Hypothalamus (tissue), 51 donors: Measurements from ENCODE around the gene MRPL2.
"Not testable (repeated sequence)": the region's sequence is repeated elsewhere in the genome, so short reads cannot be mapped to it uniquely, and the experiment has no call there.

ENCODE experiments used
- DNase-seq, 51 donors: peaks; one replicate each; lab custom pipeline; 2025; lab: John Stamatoyannopoulos, UW

Gene MRPL2

GRCh38 chr6:43082806-43083655 is 23.8 kb upstream of the MRPL2 start:
- no peak for DNase-seq

DNA sequence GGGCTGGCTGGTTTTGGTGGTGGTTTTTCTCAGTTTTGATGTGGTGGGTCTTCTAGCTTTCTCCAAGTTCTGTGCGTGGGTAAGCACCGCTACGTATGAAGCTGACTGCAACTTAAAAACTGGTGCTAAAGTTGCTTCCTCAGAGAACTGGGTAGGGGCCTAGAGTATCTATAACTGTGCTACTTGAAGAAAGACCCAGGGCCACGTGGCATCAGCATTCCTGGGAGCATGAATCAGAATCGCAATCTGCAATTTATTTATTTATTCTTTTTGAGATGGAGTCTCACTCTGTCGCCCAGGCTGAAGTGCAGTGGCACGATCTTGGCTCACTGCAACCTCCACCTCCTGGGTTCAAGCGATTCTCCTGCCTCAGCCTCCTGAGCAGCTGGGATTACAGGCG is 22.7 kb upstream of the MRPL2 start:
- DNase-seq = not testable (repeated sequence)

DNA sequence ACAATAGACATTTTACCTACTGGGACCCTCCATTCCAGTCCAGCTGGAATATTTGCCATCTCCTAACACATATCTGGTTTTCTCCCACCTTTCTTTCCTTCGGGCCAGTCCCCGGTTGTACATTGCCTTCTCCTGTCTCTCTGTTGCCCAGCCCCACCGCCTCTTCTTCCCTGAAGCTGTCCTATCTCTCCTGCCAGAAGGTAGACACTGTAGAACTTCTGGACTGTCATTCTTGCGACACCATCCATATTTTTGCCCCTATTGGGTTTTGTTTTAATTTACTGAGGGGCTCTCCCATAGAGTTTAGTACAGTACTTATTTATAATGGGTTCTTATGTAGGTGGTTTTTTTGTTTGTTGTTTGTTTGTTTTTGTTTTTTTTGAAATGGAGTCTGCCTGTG is 21.8 kb upstream of the MRPL2 start:
- no peak for DNase-seq

- DNase-seq = no peak
Observed at GRCh38 chr6:43078691-43079090, 19.5 kb upstream of the MRPL2 start.

GRCh38 chr6:43077981-43078511 is 18.8 kb upstream of the MRPL2 start:
- no peak for DNase-seq

DNA sequence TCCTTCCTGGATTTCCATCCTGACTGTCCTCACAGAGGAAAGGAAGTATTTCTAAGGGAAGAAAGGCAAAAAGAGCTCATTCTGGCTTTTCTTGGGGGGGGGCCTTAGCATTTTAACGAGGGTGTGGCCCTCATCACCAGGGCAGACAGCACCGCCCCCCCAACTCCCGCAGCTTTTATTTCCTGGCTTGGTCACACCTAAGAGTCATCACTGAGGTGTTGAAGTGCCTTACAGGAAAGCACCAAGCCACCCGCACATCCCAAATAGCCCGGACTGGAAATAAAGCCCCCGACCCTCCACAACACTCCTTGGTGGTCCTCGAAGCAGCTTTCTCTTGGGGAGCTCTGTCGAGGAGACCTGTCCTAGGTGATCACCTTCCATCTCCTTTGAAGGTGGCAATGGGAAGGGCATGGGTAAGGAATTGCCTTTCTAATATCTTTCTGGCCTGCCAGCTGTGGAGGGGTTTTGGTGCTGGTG is 18.1 kb upstream of the MRPL2 start:
- DNase-seq = no peak

DNA sequence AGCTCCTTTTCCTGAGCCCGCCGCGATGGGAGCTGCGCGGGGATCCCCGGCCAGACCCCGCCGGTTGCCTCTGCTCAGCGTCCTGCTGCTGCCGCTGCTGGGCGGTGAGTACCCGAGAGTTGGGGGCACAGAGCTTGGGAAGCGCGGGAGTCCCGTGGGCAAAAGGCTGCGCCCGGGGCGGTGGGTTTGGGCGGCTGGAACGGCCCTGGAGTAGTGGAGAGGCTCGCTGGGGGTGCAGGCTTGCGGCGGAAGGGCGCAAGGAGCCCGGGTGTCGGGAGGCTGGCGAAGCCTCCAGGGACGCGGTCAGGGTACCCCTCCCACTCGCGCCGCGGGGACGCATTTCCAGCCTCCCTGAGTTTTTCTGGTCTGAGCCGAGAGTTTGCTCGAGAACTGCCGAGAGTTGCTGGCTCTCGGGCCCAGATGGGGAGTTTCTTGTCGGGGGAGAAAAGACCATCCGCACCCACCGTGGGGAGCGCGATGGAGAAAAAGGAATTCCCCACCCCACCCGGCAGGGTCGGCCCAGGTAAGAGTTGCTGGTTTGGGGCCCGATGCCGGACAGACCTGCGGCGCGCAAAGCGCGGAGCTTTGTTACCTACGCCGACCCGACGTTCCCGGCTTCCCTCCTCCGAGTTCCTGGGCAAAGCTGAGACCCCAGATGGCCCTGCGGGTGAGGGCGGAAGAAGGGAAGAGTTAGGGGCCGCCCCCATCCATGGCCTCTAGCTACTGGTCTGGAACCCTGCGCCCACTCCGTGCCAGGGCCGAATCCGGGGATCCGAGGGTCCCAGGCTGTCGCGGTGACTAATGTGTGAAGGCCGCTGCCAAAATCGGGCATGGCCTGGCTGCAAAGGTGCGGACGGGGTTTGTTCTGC is 17.5 kb upstream of the MRPL2 start:
- peak in 4 of 51 donors; percentile 13 to 59 (median 32) for DNase-seq

GRCh38 chr6:43075670-43076463 is 16.6 kb upstream of the MRPL2 start, which contains the start of gene PTK7:
Gene PTK7 (plus strand): TSS chr6:43076314. CDS start chr6:43076489, 175 bp downstream.
- DNase-seq = peak in 31 of 51 donors; percentile 10 to 77 (median 41)

DNA sequence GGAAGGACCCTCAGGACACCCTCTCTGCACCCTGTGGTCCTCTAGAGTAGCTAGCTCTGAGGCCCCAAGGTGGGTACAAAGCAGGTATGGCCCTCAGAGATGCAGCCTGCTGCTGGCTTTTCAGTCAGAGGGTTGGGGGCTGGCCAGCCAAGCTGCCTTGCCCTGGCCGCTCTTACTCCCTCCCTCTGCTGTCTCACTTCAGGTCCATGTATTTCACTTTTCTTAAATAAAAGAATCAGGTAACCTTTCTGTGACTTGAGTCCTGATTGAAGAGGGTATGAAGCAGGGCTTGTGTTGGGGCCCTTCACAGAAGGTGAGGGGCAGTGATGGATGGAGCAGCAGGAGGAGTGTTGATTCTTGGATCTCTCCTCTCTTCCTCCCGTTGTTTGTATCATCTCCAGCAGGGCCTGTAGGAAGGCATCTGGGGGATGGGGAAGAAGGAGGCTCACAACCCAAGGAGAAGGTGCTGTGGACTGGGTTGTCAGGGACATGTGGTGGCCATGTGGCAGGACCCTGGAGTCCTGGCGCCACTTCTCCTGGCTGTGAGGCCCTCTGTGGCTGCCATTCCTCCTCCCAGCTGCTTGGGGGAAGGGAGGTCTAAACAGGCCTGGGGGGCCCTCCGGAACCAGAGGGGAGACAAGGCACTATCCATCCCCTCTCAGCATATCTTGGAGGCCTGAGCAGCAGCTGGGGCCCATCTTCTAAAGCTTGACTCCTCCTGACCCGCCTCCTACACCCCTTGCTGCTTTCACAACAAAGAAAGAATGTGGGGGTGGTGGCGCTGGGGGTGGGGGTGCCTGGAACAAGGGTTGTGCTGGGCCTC is 15.8 kb upstream of the MRPL2 start:
- no peak for DNase-seq

DNA sequence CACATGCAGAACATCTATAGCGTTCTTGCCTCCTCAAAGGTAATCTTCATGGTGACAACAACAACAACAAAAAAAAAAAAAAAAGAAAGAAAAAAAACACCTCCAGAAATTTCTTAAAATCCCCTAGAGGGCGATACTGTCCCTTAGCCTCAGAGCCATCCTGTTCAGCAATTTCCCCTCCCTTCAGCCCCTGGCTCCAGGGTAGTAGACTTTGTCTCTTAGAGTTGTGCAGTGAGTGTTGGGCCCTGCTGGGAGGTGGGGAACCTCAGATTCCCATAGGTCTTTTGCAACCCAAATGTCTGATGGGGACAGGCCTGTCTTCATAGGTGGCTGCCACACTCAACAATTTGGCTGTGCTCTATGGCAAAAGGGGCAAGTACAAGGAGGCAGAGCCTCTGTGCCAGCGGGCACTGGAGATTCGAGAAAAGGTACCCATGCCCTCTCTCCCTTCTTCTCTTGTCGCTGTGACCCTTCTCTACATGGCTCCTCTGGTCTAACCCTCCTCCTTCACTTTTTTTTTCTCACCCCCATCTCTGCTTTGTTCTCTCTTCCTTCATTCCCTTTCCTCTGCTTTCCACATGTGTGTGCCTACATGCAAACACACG is 10.9 kb upstream of the MRPL2 start:
- DNase-seq = no peak

GRCh38 chr6:43062818-43063217 is 3.6 kb upstream of the MRPL2 start:
- no peak for DNase-seq

- no peak for DNase-seq
Observed at GRCh38 chr6:43061861-43062260, 2.6 kb upstream of the MRPL2 start.

DNA sequence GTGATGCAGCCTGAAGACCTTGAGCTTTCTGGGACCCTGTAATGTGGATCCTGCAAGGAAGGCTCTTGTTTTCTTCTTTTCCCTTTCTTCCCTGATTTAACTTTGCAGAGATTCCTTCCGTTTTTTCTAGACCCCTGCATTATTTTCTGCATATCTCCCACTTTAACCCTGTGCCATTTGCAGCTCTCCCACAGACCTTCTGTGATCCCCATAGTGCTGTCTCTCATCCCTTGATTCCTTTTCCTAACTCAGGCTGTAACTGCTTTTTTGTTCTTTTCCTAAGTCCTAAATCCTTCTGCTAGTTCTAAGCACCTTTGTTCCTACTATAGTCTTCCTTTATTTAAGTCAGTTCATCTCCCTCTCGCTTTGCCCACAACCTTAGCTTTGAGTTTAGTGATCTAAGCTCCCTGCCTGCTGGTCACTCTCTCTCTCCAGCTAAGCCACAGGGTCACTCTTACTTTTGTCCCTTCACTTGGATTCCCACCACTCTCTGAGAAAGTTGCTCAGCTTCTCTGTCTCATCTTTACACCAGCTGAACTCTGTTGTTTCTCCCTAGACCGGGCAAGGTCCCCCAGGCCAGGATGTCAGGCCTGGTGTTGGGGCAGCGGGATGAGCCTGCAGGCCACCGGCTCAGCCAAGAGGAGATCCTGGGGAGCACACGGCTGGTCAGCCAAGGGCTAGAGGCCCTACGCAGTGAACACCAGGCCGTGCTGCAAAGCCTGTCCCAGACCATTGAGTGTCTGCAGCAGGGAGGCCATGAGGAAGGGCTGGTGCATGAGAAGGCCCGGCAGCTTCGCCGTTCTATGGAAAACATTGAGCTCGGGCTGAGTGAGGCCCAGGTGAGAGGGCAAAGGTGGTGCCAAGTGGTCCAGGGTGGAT is 1.8 kb upstream of the MRPL2 start:
- no peak for DNase-seq

DNA sequence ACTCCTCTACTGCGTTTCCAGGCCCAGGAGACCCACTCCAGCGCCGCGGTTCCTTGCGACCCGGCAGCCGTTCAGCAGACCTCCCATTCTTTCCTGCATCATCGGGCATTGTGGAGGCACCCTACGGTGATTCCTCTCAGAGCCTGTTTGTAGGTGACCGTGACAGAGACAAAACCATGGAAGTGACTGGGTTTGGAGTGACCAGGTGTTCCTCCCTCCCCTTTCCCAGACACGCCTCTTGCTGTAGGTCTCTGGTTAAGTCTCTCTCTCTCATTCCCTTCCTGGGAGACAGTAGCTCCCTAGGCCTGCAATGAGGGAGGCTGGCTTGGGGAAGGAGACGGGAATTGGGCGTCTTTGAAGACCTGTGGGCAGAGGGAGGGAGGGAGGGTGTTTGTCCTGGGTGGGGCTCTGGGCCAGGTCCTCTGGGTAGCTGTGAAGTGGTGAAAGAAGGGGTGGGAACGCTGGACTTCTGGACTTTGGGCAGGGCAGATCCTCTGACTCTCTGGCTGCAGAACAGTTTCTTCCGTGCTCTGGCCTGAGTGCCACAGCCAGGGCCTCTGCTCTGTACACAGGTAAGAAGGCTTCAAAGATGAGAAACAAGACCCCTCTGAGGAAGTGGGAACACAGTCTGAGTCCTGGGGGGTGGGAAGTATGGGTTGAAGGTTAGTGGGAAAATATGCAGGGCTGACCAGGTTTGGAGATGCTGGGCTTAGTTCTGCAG is 960 bp upstream of the MRPL2 start:
- DNase-seq = peak in 2 of 51 donors; percentile 32 to 34

DNA sequence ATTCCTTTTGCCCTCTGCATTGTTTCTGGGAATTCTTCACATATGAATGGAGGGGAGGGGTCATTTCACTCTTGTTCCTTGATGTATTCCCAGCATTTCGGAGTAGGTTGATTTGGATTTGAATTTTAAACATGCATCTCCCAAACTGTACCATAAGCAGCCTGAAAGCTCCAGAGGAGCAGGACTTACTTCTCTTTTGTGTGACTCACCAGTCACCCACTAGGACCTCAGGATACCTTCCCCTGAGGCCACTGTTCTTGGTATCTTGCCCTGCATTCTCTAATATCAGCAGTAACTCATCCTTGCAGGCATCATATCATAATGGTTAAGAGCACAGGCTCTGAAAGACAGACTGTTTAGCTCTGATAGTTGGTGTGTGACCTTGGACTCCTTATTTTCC is 703 bp downstream of the MRPL2 start:
- DNase-seq = no peak

GRCh38 chr6:43055966-43056365 is 3.3 kb downstream of the MRPL2 start:
- DNase-seq = no peak

GRCh38 chr6:43054206-43054943 is 4.9 kb downstream of the MRPL2 start:
- DNase-seq = no peak
